ENCODE data around the gene GPR146. TPM values are rescaled to one million over a fixed set of nuclear protein-coding genes. Genes with fewer than 3 reads are reported as not detected.

GPR146 gene
- total RNA-seq, 1 experiment from 2014 or later = 0.92 TPM

DNA sequence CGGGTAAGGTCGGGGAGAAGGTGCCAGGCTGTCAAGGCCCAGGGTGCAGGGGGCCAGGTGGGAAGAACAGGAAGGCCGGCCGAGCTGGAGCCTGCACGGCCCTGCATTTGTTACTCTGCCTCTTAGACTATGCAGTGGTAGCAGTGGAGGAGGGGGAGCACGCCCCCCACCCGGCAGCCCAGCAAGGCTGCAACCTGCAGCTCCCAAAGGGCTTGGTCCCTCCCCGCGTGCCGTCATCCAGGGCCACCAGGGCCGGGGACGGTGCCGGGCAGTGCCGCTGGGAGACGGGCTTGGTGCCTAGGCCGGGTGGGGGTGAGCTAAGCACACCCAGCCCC is 36.5 kb downstream of the GPR146 start (continued):
- TF ChIP-seq AFF4 (CRISPR knock-in tag; IDR thresholded peaks at IDR 0.05; ENCODE audit: borderline replicate concordance) (no peak), CREB1 (CRISPR knock-in tag; IDR thresholded peaks at IDR 0.05) (no peak), RELA (CRISPR knock-in tag; IDR thresholded peaks at IDR 0.05; ENCODE audit: borderline replicate concordance) (no peak), MYBL2 (CRISPR knock-in tag; IDR thresholded peaks at IDR 0.05) (no peak)

DNA sequence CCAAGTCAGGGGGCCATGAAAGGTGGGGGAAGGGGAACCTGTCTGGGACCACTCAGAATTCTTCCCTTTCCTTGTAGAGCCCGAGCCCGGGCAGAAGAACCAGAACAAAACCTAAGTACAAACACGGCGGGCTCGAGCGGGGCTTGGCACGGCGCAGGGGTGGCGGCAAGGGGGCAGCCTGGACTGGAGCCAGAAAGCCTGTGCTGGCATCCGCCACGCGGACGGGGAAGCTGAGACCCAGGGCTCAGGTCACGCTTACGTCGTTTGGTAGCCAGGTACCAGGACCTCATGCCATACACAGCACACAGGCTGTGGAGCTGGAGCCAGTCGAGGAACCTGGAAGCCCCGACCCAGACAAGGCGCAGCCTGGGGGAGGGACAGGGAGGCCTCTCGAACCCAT is 37.0 kb downstream of the GPR146 start:
- Mint-ChIP-seq H3K4me3 (no peak overlapping the region), H3K27me3 (ENCODE audit: low read depth) (no peaks in the 10 kb centered on the region), H3K9me3 (no peaks in the 10 kb centered on the region), H3K4me1 (no peaks in the 10 kb centered on the region), H3K27ac (no peak overlapping the region), H3K36me3 (no peaks in the 10 kb centered on the region)
- ChIA-PET CTCF (interaction anchor here (0.8 to 1.1 kb wide), 2 partner anchors 15 to 88 kb away, joined by 3 to 4 read pairs; no protein-coding TSS in a partner anchor), POLR2A (no interaction called here)
- DNase-seq (ENCODE audit: low spot score) (no peak), ATAC-seq (no peak)
- no peak for TF ChIP-seq ELF4 (CRISPR knock-in tag; IDR thresholded peaks at IDR 0.05; ENCODE audit: low read depth)
- TF ChIP-seq, protein P1, sequence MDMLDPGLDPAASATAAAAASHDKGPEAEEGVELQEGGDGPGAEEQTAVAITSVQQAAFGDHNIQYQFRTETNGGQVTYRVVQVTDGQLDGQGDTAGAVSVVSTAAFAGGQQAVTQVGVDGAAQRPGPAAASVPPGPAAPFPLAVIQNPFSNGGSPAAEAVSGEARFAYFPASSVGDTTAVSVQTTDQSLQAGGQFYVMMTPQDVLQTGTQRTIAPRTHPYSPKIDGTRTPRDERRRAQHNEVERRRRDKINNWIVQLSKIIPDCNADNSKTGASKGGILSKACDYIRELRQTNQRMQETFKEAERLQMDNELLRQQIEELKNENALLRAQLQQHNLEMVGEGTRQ (CRISPR knock-in tag; IDR thresholded peaks at IDR 0.05) = no peak
- no peak for TF ChIP-seq HMGA2 (CRISPR knock-in tag; IDR thresholded peaks at IDR 0.05)
- no peak for TF ChIP-seq RELA (CRISPR knock-in tag; IDR thresholded peaks at IDR 0.05; ENCODE audit: borderline replicate concordance)
- no peak for TF ChIP-seq TEAD4 (CRISPR knock-in tag; IDR thresholded peaks at IDR 0.05)
- TF ChIP-seq, protein P2, sequence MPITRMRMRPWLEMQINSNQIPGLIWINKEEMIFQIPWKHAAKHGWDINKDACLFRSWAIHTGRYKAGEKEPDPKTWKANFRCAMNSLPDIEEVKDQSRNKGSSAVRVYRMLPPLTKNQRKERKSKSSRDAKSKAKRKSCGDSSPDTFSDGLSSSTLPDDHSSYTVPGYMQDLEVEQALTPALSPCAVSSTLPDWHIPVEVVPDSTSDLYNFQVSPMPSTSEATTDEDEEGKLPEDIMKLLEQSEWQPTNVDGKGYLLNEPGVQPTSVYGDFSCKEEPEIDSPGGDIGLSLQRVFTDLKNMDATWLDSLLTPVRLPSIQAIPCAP (CRISPR knock-in tag; IDR thresholded peaks at IDR 0.05) = no peak
- TF ChIP-seq EMX1 (CRISPR knock-in tag; IDR thresholded peaks at IDR 0.05) = no peak
- TF ChIP-seq ZNF423 (CRISPR knock-in tag; IDR thresholded peaks at IDR 0.05) = no peak
- no peak for TF ChIP-seq TEAD1 (CRISPR knock-in tag; IDR thresholded peaks at IDR 0.05)
- no peak for TF ChIP-seq PRRX2 (CRISPR knock-in tag; IDR thresholded peaks at IDR 0.05)
- TF ChIP-seq, protein P3, sequence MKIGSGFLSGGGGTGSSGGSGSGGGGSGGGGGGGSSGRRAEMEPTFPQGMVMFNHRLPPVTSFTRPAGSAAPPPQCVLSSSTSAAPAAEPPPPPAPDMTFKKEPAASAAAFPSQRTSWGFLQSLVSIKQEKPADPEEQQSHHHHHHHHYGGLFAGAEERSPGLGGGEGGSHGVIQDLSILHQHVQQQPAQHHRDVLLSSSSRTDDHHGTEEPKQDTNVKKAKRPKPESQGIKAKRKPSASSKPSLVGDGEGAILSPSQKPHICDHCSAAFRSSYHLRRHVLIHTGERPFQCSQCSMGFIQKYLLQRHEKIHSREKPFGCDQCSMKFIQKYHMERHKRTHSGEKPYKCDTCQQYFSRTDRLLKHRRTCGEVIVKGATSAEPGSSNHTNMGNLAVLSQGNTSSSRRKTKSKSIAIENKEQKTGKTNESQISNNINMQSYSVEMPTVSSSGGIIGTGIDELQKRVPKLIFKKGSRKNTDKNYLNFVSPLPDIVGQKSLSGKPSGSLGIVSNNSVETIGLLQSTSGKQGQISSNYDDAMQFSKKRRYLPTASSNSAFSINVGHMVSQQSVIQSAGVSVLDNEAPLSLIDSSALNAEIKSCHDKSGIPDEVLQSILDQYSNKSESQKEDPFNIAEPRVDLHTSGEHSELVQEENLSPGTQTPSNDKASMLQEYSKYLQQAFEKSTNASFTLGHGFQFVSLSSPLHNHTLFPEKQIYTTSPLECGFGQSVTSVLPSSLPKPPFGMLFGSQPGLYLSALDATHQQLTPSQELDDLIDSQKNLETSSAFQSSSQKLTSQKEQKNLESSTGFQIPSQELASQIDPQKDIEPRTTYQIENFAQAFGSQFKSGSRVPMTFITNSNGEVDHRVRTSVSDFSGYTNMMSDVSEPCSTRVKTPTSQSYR (CRISPR knock-in tag; IDR thresholded peaks at IDR 0.05) = no peak
- no peak for TF ChIP-seq NFE2L1 (CRISPR knock-in tag; IDR thresholded peaks at IDR 0.05)
- no peak for TF ChIP-seq MXD4 (CRISPR knock-in tag; IDR thresholded peaks at IDR 0.05; ENCODE audit: borderline replicate concordance)
- TF ChIP-seq, protein P4, sequence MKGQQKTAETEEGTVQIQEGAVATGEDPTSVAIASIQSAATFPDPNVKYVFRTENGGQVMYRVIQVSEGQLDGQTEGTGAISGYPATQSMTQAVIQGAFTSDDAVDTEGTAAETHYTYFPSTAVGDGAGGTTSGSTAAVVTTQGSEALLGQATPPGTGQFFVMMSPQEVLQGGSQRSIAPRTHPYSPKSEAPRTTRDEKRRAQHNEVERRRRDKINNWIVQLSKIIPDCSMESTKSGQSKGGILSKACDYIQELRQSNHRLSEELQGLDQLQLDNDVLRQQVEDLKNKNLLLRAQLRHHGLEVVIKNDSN (CRISPR knock-in tag; IDR thresholded peaks at IDR 0.05) = no peak
- no peak for TF ChIP-seq ZNF232 (CRISPR knock-in tag; IDR thresholded peaks at IDR 0.05)
- TF ChIP-seq ESRRA (CRISPR knock-in tag; IDR thresholded peaks at IDR 0.05; ENCODE audit: borderline replicate concordance) = no peak
- no peak for TF ChIP-seq TP53 (CRISPR knock-in tag; IDR thresholded peaks at IDR 0.05)
- TF ChIP-seq JAZF1 (CRISPR knock-in tag; IDR thresholded peaks at IDR 0.05) = no peak
